Activated CD8-positive, alpha-beta memory T cell treated with anti-CD3 and anti-CD28 coated beads, Interleukin-2, amount 50 U/mL, for 24 hours (primary cell): ENCODE measurements around the gene GPC5.

Experiments used
- DNase-seq: peaks from one replicate; pipeline ENCODE4 v3.0.0-alpha.2; 2020; ENCODE audit errors: extremely low read depth

GPC5 gene

DNA sequence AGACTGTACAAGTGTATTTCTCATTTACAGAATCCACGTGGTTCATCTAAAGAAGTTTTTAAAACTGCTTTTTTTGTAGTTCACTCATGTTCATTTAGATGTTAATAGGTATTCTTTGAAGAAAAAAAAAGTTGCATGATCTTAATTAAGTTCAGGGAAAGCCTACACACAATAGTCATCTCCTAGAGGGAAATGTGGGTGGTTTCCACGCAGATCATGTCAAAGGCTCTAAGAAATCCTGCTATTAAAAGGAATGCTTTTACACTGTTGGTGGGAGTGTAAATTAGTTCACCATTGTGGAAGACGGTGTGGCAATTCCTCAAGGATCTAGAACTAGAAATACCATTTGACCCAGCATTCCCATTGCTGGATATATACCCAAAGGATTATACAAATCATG is 312.3 kb downstream of the GPC5 start:
- no peak for DNase-seq

DNA sequence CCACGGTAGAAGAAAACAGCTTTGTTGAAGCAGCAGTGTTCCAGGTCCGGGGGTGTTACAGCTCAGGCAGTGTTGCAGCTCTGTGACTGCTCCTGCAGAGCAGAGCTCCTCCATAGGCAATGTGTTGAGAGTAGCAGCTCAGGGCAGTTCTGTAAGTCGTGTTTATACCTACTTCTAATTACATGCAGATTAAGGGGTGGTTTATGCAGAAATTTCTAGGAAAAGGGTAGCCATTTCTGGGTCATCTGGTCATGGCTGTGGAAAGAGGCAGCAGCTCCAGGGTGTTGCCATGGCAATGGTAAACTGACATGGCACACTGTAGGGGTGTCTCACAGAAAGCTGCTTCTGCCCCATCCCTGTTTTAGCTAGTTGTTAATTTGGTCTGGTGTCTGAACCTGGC is 316.4 kb downstream of the GPC5 start:
- no peak for DNase-seq

DNA sequence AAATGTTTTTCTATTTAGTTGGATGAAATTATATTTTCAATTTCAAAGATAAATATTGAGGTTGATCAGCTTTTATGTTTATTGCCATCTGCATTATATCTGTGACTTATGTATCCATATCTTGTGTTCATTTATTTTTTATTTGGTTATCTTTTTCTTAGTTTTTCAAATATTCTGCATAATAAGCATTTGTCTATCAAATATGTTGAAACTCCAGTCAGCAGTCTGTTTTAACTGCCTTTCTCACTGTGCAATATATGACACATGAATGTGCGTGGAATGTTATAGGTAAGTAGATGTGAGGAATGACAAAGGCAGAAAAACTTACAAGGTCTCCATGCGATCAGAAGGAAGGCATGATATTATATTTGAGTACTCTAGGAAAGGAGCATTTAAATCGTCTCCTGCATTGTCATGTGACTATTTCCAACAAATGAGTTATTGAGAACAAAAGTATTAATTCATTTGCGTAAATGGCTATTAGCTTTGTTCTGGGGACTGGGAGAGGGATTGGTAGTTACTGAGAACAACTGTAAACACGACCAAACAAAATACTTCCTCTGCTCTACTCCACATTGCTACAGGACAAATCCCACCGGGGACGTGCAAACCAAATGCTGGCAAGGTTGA is 318.1 kb downstream of the GPC5 start:
- no peak for DNase-seq

DNA sequence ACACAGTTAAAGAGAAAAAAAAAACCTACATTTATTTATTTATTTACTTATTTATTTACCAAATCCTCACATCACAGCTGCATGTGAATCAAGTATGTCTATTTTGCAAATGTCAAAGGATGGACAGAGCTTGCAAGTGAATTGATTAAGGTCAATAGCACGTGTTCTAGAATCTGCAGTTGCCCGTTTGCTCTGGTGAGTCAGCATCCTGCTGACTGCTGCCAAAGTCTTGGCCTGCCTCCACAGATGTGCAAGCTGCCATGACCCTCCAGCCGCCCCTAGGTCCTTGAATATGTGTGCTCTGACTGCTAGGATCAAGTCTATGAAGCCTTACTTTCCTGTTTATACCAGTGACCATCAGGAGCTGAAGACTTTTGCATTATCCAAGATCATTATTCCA is 320.6 kb downstream of the GPC5 start:
- no peak for DNase-seq

DNA sequence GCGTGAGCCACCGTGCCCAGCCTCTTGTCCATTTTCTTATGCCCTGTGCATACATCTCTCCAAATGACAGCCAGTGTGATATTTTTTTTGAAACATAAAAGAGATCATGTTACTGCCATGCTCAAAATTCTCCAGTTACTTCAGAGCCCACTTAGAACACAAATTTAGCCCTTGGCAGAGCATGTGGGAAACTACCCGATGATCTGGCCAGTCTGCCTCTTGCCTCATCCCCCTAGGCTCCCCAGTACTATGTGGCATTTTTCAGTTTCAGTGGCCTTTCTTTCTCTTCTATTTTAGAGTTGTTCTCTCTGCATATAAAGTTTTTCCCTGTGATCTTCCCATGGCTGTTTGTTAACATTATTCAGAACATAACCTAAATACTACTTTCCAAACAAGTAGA is 323.0 kb downstream of the GPC5 start:
- DNase-seq: no peak

DNA sequence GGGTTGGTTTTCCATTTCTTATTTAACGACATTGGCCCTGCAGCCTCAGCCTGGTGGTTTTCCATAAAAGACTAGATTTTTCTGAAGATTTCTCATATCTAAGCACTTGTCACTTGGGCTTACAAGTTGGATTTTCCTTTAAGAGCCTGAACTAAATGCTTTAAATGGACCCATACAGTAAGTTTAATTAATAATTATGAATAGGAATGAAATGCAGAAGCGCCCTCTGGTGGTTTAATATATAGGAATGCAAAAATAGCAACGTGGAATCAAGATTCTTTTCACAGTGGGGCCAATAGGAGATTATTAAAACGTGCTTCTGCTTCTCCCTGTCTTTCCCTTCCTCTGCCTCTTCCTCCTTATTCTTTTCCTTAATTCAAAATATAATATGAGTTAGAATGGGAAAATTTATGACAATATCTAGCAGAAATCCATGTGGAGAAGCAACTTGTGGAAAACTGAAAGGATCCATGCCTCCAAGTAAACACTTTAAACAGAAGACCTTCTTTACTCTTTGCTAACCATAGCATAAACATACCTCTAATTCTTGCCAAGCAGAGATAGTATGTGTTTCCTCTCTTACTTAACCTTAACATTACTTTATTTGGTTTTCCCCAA is 324.0 kb downstream of the GPC5 start:
- DNase-seq: no peak

DNA sequence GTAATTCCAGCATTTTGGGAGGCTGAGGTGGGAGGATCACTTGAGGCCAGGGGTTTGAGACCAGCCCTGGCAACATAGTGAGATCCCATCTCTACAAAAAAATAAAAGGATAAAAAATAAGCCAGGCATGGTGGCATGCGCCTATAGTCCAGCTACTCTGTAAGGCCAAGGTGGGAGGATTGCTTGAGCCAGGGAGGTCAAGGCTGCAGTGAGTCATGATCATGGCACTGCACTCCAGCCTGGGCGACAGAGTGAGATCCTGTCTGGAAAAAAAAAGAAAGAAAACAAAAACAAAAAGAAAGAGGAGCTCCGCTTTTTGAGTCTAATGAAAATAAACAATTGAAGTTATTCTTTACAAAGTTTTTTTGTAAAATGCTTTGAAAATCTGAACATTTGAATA is 326.2 kb downstream of the GPC5 start:
- DNase-seq: no peak

DNA sequence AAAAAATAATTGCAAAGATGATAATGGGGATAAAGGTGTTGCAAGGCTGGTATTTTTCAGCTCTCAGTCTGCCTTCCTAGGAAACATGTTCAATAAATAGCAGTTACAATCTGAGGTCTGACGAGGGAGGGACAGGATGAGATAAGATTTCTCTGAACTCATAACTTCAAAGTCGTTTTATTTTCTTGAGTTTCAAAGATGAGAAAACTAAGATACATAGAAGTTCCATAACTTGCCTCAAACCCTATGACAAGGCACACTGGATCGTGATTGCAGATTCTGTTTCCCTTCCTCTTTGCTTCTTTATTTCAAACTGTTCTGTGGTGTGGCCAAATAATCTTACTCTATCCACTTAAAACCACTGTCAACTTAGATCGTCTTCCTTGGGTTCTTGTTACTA is 327.2 kb downstream of the GPC5 start:
- no peak for DNase-seq

DNA sequence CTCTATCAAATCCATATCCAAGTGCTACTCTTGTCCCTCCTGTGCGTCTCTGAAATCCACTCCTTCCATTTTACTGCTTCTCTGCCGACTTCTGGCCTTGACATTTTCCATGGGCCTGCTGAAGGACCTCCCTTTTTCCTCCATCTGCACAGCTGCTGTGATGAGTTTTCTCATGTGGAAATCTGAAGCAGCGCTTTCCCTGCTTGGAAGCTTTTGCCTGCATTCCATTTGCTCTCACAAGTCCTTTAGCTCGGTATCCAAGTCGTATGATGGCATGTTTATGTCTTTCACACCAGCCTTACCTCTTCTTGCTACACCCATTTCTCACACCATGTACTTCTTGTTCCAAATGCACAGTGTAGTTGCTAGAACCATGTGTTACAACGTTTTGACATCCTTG is 328.2 kb downstream of the GPC5 start:
- no peak for DNase-seq

DNA sequence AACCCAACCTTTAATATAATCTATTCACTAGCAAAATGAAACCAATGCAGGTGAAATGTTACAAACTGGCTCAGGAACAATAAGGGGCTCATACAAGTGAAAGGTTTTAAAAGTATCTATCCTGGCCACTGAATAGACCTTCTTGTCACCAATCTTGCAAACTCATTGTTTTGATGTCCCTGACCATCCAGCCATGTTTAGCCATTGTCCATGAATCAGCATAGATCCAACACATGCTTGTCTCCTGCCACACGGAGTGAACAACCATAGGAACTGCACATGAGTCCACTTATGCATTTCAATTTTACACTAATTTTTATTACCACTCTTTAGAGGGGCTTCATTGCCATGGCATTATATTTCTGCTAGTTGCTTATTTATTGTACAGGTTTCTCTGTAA is 331.4 kb downstream of the GPC5 start:
- no peak for DNase-seq

DNA sequence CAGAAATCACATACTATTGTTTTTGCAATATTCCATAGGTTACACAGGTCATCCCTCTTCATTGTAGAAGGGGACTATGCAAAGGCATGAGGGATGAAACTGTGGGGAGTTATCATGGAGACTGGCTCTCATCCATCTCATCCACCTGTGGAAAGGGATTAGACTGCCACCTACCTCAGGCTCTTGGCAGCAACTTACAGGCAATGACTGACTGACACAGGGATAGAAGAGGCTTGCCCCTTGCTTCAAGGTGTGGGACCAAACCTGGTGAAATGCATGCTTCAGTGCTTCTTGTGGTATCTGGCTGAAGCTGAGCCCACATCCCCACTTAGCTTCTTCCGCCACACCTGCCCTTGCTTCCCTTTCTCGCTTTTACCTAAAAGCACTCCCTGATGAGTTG is 341.3 kb downstream of the GPC5 start:
- DNase-seq: no peak

DNA sequence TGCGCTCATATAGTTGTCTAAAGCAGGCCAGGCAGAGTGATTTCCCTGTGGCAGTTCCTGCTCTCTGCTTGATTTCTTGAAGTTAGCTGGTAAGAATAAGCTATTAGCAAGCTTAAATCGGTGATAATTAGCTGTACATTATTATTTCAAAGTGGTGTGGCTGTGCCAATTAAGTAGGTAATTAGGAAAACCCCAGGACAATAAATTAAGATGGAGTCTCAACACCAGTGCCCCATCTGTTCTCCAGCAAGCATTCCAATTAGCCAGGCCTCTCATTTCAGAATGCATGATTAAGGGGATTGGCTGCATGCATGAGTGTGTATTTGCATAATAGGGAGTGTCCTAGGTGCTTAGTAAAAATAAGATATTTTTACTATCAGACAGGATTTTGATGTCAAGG is 342.3 kb downstream of the GPC5 start:
- no peak for DNase-seq

DNA sequence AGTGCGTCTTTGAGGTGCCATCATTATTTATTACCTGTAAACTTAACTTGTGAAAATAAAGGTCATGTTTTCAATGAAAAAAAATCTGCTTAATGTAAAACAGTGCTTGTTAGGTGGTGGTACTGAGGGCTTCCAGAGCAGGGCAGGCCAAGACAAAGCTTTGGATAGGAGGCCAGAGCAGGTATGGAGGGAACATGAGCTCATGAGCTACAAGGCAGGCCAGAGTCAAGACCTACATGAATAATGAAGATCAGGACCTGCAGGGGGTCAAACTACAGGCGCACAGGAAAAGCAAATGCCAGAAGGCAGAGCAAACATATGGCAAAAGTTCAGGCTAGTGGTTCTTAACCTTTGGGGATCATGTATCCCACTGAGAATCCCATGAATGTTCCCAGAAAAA is 343.5 kb downstream of the GPC5 start:
- DNase-seq: no peak

DNA sequence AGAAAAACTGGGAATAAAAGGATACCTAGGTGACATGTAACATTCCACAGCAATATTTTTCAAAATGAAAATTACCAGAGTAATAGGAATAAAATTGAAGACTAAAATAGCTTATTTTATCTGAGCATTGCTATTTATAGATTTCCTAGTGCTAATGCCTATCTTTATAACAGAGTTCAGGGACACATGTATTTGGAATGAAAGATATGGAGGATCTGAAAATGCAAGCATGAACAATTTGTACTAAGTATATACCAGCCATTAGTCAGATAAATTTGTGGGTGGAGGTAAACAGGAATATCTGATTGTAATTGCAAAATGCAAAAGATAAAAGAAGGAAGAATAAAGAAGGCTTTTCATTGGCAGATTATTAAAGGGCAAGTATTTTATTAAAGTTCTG is 345.9 kb downstream of the GPC5 start:
- no peak for DNase-seq

DNA sequence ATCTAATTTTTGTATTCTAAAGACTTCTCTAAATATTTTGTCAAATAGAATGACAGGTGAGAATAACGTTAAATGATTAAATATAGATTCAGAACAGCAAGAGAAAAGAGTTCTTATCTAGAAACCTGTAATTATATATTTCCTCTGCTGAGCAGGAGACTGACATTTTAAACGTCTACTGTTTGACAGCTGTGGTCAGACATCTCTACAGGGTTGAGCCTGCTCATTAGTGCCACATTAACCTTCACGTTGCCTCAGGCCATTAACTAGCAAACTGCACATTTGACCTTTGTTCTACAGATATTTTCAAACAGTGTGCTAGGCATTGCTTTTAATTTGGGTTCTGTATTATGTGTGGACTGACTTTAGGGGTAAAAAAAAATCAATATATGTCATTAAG is 347.5 kb downstream of the GPC5 start:
- DNase-seq: no peak

DNA sequence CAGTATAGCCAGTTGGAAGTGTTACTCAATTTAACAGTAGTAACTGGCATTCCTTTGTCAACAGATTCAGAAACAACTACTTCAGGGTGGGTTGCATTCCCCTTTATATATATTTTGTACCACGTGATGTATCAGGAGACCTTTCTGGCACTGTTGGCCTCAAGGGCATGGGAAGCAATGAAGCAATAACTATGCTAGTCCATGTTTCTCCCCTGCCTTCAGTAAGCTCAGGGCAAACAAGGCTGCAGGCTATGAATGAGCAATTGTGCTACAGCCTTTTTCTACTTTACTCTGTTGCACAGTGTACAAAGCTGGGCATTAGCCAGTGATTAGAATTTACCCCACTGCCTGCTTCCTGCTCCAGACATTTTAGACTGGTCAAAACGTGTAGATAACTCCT is 348.8 kb downstream of the GPC5 start:
- no peak for DNase-seq

DNA sequence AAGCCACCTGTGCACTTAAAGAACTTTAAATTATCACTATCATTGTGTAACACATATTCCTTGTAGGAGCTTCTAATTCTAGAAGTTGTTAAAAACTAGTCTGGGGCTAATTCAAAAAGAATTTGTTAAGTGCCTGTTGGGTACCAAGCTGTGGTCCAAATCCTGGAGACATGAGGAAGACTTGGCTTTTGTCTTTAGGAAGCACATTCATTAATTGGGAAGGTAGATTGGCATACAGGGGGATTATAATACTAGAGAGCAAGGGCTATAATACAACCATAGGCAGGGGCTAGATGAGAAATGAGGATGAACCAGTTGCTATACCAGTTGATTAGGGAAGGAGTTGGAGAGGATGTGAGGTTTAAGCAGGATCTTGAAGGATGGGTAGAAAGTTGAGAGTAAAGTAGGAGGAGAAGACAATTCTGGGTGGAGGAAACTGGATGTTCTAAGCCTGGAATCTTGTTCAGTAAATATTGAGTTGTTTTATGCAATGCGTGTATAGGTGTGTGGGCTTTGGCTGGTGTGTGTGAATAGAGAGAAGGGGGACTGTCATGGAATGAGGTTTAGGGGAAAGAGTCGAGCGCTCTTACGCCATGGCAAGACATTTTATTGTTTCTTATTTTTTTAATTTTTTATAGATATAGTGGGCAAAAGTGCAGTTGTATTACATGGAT is 350.1 kb downstream of the GPC5 start:
- DNase-seq: no peak

DNA sequence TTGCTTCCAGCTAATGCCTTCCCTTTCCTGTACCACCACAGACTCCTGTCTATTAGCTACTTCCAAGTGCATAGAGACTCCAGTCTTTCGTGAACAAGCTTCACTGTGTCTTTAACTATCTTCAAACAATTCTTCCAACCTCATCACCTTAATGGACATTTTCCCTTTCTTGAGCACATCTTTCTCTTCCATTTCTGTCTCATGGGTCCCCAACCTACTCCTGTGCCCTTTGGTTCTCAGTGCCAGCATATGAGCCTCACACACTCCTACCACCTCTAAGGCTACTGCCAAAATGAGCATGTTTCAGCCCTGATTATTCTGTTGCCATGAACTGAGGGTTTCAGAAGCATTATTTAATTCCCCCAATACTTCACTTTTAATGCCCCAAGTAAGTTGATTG is 360.3 kb downstream of the GPC5 start:
- no peak for DNase-seq

DNA sequence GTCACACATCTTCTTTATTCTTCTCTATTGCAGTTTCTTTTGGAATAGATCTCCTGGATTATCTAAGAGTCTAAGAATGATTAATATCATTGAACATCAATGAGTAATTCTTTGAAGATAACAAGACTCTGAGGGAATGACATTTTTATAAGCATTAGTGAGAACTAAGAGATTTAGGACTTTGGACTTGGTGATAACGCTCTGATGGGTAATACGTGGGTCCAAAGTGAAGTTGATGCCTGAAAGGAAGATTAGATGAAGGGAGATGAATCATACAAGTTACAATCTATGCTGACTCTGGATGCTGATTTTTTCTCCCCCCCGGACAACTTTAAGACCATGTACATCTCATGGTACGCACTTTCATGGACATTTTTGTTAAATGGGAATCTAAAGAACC is 364.5 kb downstream of the GPC5 start:
- DNase-seq: no peak

DNA sequence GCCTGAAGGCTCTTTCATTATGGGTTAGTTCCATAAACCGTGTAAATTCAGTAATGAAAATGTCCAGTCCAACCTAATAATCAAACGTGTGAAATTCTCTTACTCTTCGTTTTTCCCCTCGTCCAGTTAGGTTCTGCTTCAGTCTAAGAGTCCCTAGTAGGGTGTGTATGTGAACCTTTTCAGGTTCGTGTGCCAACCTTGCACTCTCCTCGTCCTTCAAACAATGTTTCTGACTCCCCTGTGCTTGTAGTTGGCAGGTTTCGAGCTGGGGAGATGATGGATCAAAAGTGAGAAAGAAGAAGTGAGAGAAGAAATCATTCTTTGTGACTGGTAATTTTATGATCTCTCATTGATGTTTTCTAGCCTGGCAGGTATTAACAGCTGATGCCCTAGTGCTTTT is 366.1 kb downstream of the GPC5 start:
- DNase-seq: no peak

DNA sequence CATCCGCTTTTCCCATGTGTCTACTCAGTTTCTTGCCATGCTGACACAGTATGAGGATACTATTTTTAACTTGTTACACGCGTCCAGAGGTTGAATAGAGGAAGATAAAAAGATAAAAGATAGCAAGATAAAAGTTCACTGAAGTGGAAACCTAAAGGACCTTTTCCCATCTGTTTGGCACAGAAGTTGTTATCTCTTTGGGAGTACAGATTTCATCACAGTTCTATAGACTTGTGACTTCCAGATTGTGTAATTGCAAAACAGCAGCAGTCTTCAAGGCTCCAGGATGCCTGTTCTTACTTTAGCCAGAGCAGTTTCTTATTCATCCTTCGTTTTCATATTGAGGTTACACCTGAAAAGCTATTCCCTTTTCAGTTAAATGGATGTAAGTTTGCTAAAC is 369.2 kb downstream of the GPC5 start:
- no peak for DNase-seq

DNA sequence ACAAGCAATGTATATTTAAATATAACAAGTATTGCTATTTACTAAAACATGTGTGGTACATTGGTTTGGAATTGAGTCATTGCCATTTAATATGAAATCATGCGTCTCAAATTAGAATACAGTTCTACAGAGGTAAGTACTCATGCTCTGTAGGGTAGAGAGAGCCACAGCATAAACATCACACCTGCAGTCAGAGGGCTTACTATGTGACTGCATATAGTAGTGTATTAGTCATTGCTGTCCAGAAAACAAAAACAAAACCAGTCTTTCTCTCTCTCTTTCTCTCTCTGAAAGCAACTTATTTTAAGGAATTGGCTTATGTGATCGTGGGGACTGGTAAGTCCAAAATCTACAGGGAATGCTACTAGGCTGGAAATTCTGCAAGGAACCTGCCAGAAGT is 370.3 kb downstream of the GPC5 start:
- DNase-seq: no peak

DNA sequence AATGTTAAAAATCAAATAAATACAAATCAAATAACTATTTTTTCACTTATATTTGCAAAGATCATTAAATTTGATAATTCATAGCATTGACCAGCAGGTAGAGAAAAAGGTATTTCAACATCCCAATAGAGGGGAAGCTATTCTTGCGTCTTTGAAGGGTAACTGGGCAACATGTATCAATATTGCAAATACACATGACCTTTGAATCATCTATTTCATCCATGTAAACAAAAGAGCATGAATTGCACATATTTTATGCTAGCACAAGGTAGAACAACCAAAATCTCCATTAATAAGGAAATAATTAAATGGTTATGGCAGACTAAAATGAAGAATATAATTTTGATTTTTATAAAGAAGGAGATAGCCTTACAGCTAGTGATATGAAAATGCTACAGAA is 372.8 kb downstream of the GPC5 start:
- DNase-seq: no peak
